ENCODE data around the gene NOD2. TPM values are rescaled to one million over a fixed set of nuclear protein-coding genes. Genes with fewer than 3 reads are reported as not detected.

The NOD2 gene
- total RNA-seq, 4 donors from 2014 or later: 0.41 to 2.6 (median 2.2) TPM; not detected in 1

GRCh38 chr16:50683689-50684374 is 9.6 kb upstream of the NOD2 start:
- H3K4me1 ChIP-seq: peaks cover 0 to 9% (median 0%) of the 10 kb centered on the region in 4 donors
- TF ChIP-seq POLR2A (IDR thresholded peaks at IDR 0.05) (no peak), EP300 (IDR thresholded peaks at IDR 0.05; ENCODE audit: low read depth) (no peak)
- 59 to 65% methylated on average over 2 to 14 of the region's 14 CpGs for WGBS, 2 donors (ENCODE audit: low coverage in 1 of 2)
- in situ Hi-C loops (cut with MboI; ENCODE audit: low pct_ligation_motif_present in 1 of 4, low pct_unique_long_range_greater_than_20kb in 1 of 4, low sequenced_read_pairs in 3 of 4): no loop called here
- intact Hi-C loops (cut with DNase I; ENCODE audit: low total_unique reads): no loop called here
- no peaks in the 10 kb centered on the region for H3K36me3 ChIP-seq
- H3K27me3 ChIP-seq: no peaks in the 10 kb centered on the region
- DNase-seq: peak; percentile 69
- H3K4me3 ChIP-seq: no peak overlapping the region
- H3K27ac ChIP-seq: peak overlapping the region in 3 of 4 donors; percentile 10 to 61 (median 31)
- H3K9me3 ChIP-seq: no peaks in the 10 kb centered on the region

GRCh38 chr16:50684823-50685461 is 8.5 kb upstream of the NOD2 start:
- Histone ChIP-seq H3K36me3 (no peaks in the 10 kb centered on the region), H3K4me1 (peaks cover 0 to 9% (median 0%) of the 10 kb centered on the region in 4 donors), H3K9me3 (no peaks in the 10 kb centered on the region), H3K4me3 (no peak overlapping the region), H3K27me3 (no peaks in the 10 kb centered on the region), H3K27ac (peak overlapping the region; percentile 10 to 61 (median 23))
- WGBS, 2 donors (ENCODE audit: low coverage in 1 of 2): 62 to 76% methylated on average over 6 to 11 of the region's 11 CpGs
- intact Hi-C loops (cut with DNase I; ENCODE audit: low total_unique reads): no loop called here
- TF ChIP-seq POLR2AphosphoS5 (IDR thresholded peaks at IDR 0.05) (no peak), CTCF (IDR thresholded peaks at IDR 0.05) (no peak), EP300 (IDR thresholded peaks at IDR 0.05; ENCODE audit: low read depth) (no peak), POLR2A (IDR thresholded peaks at IDR 0.05) (no peak)
- no peak for DNase-seq
- in situ Hi-C loops (cut with MboI; ENCODE audit: low pct_ligation_motif_present in 1 of 4, low pct_unique_long_range_greater_than_20kb in 1 of 4, low sequenced_read_pairs in 3 of 4): no loop called here

DNA sequence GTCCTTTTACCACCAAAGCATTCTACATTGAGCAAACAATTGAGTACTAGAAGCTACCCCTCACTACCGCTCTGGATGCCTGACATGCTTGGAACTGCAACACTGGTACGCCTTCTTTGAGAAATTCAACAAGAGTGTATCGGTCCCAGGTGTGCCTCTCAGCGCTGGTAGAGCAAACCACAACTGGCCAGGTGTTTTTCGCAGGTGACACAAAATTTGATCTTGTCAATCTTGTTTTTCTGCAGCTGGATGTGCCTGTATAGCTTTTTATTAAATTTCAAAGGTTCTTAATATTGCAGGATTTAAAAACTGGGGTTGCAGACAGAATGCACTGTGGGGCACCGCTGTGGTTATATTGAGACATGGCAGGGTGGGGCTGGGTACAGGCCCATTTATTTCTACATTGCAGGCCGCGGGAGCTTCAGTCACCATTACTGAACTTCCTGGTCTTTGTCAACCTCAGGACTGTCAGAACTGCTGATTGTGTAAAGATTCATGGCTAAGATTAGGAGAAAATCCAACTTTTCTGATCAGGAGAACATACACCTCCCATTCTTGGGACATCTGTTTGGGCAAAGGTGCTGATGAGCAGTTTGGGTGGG is 7.8 kb upstream of the NOD2 start:
- peak overlapping the region in 3 of 4 donors; percentile 15 to 61 (median 31) for H3K27ac ChIP-seq
- TF ChIP-seq POLR2AphosphoS5 (IDR thresholded peaks at IDR 0.05) (no peak), EP300 (IDR thresholded peaks at IDR 0.05; ENCODE audit: low read depth) (no peak)

DNA sequence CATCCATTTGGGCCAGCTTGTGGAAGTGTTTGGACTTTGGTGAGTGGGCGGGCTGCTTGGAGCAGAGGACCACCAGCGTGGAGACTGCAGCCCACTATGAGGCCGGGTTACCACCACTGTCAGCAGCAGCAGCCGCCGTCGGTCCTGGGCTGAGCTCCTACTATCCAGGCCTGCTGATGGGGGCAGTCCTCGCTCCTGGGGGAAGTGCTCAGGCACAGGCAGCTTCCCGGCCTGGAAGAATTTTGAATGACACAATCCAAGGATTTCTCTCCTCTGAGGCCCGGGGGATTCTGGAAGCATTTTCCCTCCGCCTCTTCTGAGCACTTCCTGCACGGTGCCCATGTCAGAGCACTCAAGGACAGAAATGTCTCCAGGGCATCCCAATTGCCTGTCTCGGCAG is 5.3 kb upstream of the NOD2 start:
- TF ChIP-seq POLR2AphosphoS5 (IDR thresholded peaks at IDR 0.05) (no peak), EP300 (IDR thresholded peaks at IDR 0.05; ENCODE audit: low read depth) (no peak), POLR2A (IDR thresholded peaks at IDR 0.05) (no peak), CTCF (IDR thresholded peaks at IDR 0.05) (no peak)
- no peak overlapping the region for H3K4me3 ChIP-seq
- intact Hi-C loops (cut with DNase I; ENCODE audit: low total_unique reads): no loop called here
- no peaks in the 10 kb centered on the region for H3K36me3 ChIP-seq
- DNase-seq: no peak
- peaks cover 0 to 9% (median 0%) of the 10 kb centered on the region in 4 donors for H3K4me1 ChIP-seq
- no peaks in the 10 kb centered on the region for H3K9me3 ChIP-seq
- no peaks in the 10 kb centered on the region for H3K27me3 ChIP-seq
- in situ Hi-C loops (cut with MboI; ENCODE audit: low pct_ligation_motif_present in 1 of 4, low pct_unique_long_range_greater_than_20kb in 1 of 4, low sequenced_read_pairs in 3 of 4): no loop called here
- H3K27ac ChIP-seq: no peak overlapping the region
- 80 to 83% methylated on average over 3 to 12 of the region's 12 CpGs for WGBS, 2 donors (ENCODE audit: low coverage in 1 of 2)

More for the DNA sequence above, 7.8 kb upstream of the NOD2 start:
- Histone ChIP-seq H3K4me1 (peaks cover 0 to 9% (median 0%) of the 10 kb centered on the region in 4 donors), H3K9me3 (no peaks in the 10 kb centered on the region), H3K27me3 (no peaks in the 10 kb centered on the region), H3K36me3 (no peaks in the 10 kb centered on the region), H3K4me3 (no peak overlapping the region)
- in situ Hi-C loops (cut with MboI; ENCODE audit: low pct_ligation_motif_present in 1 of 4, low pct_unique_long_range_greater_than_20kb in 1 of 4, low sequenced_read_pairs in 3 of 4) (no loop called here), intact Hi-C loops (cut with DNase I; ENCODE audit: low total_unique reads) (no loop called here)
- 64 to 77% methylated on average over 8 of the region's 8 CpGs for WGBS, 2 donors (ENCODE audit: low coverage in 1 of 2)
- DNase-seq: no peak

DNA sequence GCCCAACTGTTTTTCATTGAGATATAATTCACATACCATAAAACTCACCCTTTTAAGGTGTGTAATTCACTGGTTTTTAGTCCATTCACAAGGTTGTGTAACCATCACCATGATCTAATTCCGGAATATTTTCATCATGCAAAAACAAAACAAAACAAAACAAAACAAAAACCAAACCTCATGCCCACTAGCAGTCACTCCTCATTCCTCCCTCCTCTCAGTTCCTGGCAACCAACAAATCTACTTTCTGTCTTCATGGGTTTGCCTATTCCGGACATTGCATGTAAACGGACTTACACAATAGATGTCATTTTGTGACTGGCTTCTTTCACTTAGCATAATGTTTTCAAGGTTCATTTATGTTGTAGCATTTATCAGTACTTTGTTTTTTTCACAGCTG is 4.5 kb upstream of the NOD2 start:
- TF ChIP-seq CTCF (IDR thresholded peaks at IDR 0.05) (no peak), POLR2A (IDR thresholded peaks at IDR 0.05) (no peak), POLR2AphosphoS5 (IDR thresholded peaks at IDR 0.05) (no peak), EP300 (IDR thresholded peaks at IDR 0.05; ENCODE audit: low read depth) (no peak)
- in situ Hi-C loops (cut with MboI; ENCODE audit: low pct_ligation_motif_present in 1 of 4, low pct_unique_long_range_greater_than_20kb in 1 of 4, low sequenced_read_pairs in 3 of 4) (no loop called here), intact Hi-C loops (cut with DNase I; ENCODE audit: low total_unique reads) (no loop called here)
- H3K4me1 ChIP-seq: peaks cover 0 to 11% (median 4%) of the 10 kb centered on the region in 4 donors
- H3K36me3 ChIP-seq: no peaks in the 10 kb centered on the region
- no peaks in the 10 kb centered on the region for H3K27me3 ChIP-seq
- H3K27ac ChIP-seq: no peak overlapping the region
- 50 to 66% methylated on average over 3 of the region's 3 CpGs for WGBS, 2 donors (ENCODE audit: low coverage in 1 of 2)
- DNase-seq: no peak
- H3K4me3 ChIP-seq: no peak overlapping the region
- H3K9me3 ChIP-seq: no peaks in the 10 kb centered on the region

Measured in transverse colon (tissue), 4 donors.